Measurements from ENCODE around the gene KIRREL2.

KIRREL2 gene

GRCh38 chr19:35812220-35813042 lies 44.3 kb upstream of the KIRREL2 start, which contains the start of gene PRODH2:
Gene PRODH2, minus strand, starts transcription at chr19:35812845. Its CDS starts 40 bp downstream, at chr19:35812805.
- H3K4me3 ChIP-seq (ENCODE audit: low read length) = no peak within 1 kb of the TSS
- H3K4me1 ChIP-seq (ENCODE audit: low read length) = no peaks in the 10 kb centered on the region
- no peak within 1 kb of the TSS for H2AFZ ChIP-seq (ENCODE audit: low read depth, low read length)
- no peak for TF ChIP-seq CTCF (IDR thresholded peaks at IDR 0.05; ENCODE audit: low read depth, low read length)
- no peak for TF ChIP-seq EZH2phosphoT487 (IDR thresholded peaks at IDR 0.05; ENCODE audit: low read depth)
- H3K27ac ChIP-seq (ENCODE audit: low read length) = no peak within 1 kb of the TSS
- H3K36me3 ChIP-seq (replicated peaks; ENCODE audit: low read depth, low read length) = no peaks in the 10 kb centered on the region
- no peaks in the 10 kb centered on the region for H4K20me1 ChIP-seq (ENCODE audit: insufficient read depth, low read length)
- H3K27me3 ChIP-seq (ENCODE audit: low read depth, low read length) = 0 out of 2 replicates have a peak, but pooled peaks cover 7% of the 10 kb centered on the region
- no peak within 1 kb of the TSS for H3K4me2 ChIP-seq (ENCODE audit: low read length)
- no peaks in the 10 kb centered on the region for H3K79me2 ChIP-seq (ENCODE audit: low read length)
- no peak within 1 kb of the TSS for H3K9ac ChIP-seq (ENCODE audit: low read length)
- H3K9me3 ChIP-seq (ENCODE audit: insufficient read depth, low read length) = no peaks in the 10 kb centered on the region

GRCh38 chr19:35813043-35813890 lies 43.4 kb upstream of the KIRREL2 start:
- Histone ChIP-seq H3K4me3 (ENCODE audit: low read length) (no peak overlapping the region), H4K20me1 (ENCODE audit: insufficient read depth, low read length) (no peaks in the 10 kb centered on the region), H3K27me3 (ENCODE audit: low read depth, low read length) (0 out of 2 replicates have a peak, but pooled peaks cover 7% of the 10 kb centered on the region), H3K9ac (ENCODE audit: low read length) (no peak overlapping the region), H3K9me3 (ENCODE audit: insufficient read depth, low read length) (no peaks in the 10 kb centered on the region), H3K27ac (ENCODE audit: low read length) (no peak overlapping the region), H2AFZ (ENCODE audit: low read depth, low read length) (no peak overlapping the region), H3K36me3 (replicated peaks; ENCODE audit: low read depth, low read length) (no peaks in the 10 kb centered on the region), H3K4me2 (ENCODE audit: low read length) (no peak overlapping the region), H3K79me2 (ENCODE audit: low read length) (no peaks in the 10 kb centered on the region), H3K4me1 (ENCODE audit: low read length) (no peaks in the 10 kb centered on the region)
- TF ChIP-seq CTCF (IDR thresholded peaks at IDR 0.05; ENCODE audit: low read depth, low read length) = no peak
- TF ChIP-seq EZH2phosphoT487 (IDR thresholded peaks at IDR 0.05; ENCODE audit: low read depth) = no peak

- H3K4me3 ChIP-seq (ENCODE audit: low read length) = no peak overlapping the region
- H3K9me3 ChIP-seq (ENCODE audit: insufficient read depth, low read length) = no peaks in the 10 kb centered on the region
- no peaks in the 10 kb centered on the region for H3K36me3 ChIP-seq (replicated peaks; ENCODE audit: low read depth, low read length)
- no peaks in the 10 kb centered on the region for H4K20me1 ChIP-seq (ENCODE audit: insufficient read depth, low read length)
- 0 out of 2 replicates have a peak, but pooled peaks cover 7% of the 10 kb centered on the region for H3K27me3 ChIP-seq (ENCODE audit: low read depth, low read length)
- no peak for TF ChIP-seq EZH2phosphoT487 (IDR thresholded peaks at IDR 0.05; ENCODE audit: low read depth)
- no peak for TF ChIP-seq CTCF (IDR thresholded peaks at IDR 0.05; ENCODE audit: low read depth, low read length)
- H3K4me1 ChIP-seq (ENCODE audit: low read length) = no peaks in the 10 kb centered on the region
- no peak overlapping the region for H2AFZ ChIP-seq (ENCODE audit: low read depth, low read length)
- no peaks in the 10 kb centered on the region for H3K79me2 ChIP-seq (ENCODE audit: low read length)
- no peak overlapping the region for H3K27ac ChIP-seq (ENCODE audit: low read length)
- no peak overlapping the region for H3K9ac ChIP-seq (ENCODE audit: low read length)
- H3K4me2 ChIP-seq (ENCODE audit: low read length) = no peak overlapping the region
Measured at GRCh38 chr19:35816262-35816661, 40.4 kb upstream of the KIRREL2 start.

- Histone ChIP-seq H4K20me1 (ENCODE audit: insufficient read depth, low read length) (no peaks in the 10 kb centered on the region), H3K79me2 (ENCODE audit: low read length) (no peaks in the 10 kb centered on the region), H3K27me3 (ENCODE audit: low read depth, low read length) (0 out of 2 replicates have a peak, but pooled peaks cover 7% of the 10 kb centered on the region), H3K27ac (ENCODE audit: low read length) (no peak overlapping the region), H3K4me1 (ENCODE audit: low read length) (no peaks in the 10 kb centered on the region), H3K9me3 (ENCODE audit: insufficient read depth, low read length) (no peaks in the 10 kb centered on the region), H2AFZ (ENCODE audit: low read depth, low read length) (no peak overlapping the region), H3K4me2 (ENCODE audit: low read length) (no peak overlapping the region), H3K9ac (ENCODE audit: low read length) (no peak overlapping the region), H3K4me3 (ENCODE audit: low read length) (no peak overlapping the region), H3K36me3 (replicated peaks; ENCODE audit: low read depth, low read length) (no peaks in the 10 kb centered on the region)
- TF ChIP-seq CTCF (IDR thresholded peaks at IDR 0.05; ENCODE audit: low read depth, low read length) (no peak), EZH2phosphoT487 (IDR thresholded peaks at IDR 0.05; ENCODE audit: low read depth) (no peak)
Measured at GRCh38 chr19:35816846-35817245, 39.9 kb upstream of the KIRREL2 start.
